ENCODE results near the gene KCNMB3.

KCNMB3 gene

GRCh38 chr3:179200790-179201189, 50.1 kb downstream of the KCNMB3 start:
- no peak for DNase-seq
- Histone ChIP-seq H3K9ac (ENCODE audit: low read depth, low read length) (no peak overlapping the region), H3K4me1 (ENCODE audit: insufficient read depth, low read length) (peaks cover 11% of the 10 kb centered on the region), H3K27me3 (ENCODE audit: insufficient read depth, low read length, poor library complexity) (no peaks in the 10 kb centered on the region), H3K4me2 (ENCODE audit: insufficient read depth, low read length) (no peak overlapping the region), H3K4me3 (ENCODE audit: low read depth in 1 of 2, low read length in 2 of 2) (no peak overlapping the region), H3K79me2 (ENCODE audit: insufficient read depth, low read length) (peaks cover 31% of the 10 kb centered on the region), H3K9me3 (ENCODE audit: insufficient read depth, low read length, severe bottlenecking) (no peaks in the 10 kb centered on the region), H4K20me1 (ENCODE audit: insufficient read depth, low read length) (peaks cover 22% of the 10 kb centered on the region), H2AFZ (ENCODE audit: low read depth, low read length) (no peak overlapping the region), H3K27ac (ENCODE audit: low read length) (no peak overlapping the region), H3K36me3 (ENCODE audit: insufficient read depth, low read length) (peaks cover 49% of the 10 kb centered on the region)
- TF ChIP-seq EZH2 (IDR thresholded peaks at IDR 0.05; ENCODE audit: borderline replicate concordance, low read depth, low read length, severe bottlenecking): no peak
- TF ChIP-seq, protein P1, sequence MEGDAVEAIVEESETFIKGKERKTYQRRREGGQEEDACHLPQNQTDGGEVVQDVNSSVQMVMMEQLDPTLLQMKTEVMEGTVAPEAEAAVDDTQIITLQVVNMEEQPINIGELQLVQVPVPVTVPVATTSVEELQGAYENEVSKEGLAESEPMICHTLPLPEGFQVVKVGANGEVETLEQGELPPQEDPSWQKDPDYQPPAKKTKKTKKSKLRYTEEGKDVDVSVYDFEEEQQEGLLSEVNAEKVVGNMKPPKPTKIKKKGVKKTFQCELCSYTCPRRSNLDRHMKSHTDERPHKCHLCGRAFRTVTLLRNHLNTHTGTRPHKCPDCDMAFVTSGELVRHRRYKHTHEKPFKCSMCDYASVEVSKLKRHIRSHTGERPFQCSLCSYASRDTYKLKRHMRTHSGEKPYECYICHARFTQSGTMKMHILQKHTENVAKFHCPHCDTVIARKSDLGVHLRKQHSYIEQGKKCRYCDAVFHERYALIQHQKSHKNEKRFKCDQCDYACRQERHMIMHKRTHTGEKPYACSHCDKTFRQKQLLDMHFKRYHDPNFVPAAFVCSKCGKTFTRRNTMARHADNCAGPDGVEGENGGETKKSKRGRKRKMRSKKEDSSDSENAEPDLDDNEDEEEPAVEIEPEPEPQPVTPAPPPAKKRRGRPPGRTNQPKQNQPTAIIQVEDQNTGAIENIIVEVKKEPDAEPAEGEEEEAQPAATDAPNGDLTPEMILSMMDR (IDR thresholded peaks at IDR 0.05; ENCODE audit: borderline replicate concordance, extremely low read depth, low read length, poor library complexity, severe bottlenecking): no peak
- ATAC-seq (ENCODE audit: insufficient read depth, low read depth): no peak

DNA sequence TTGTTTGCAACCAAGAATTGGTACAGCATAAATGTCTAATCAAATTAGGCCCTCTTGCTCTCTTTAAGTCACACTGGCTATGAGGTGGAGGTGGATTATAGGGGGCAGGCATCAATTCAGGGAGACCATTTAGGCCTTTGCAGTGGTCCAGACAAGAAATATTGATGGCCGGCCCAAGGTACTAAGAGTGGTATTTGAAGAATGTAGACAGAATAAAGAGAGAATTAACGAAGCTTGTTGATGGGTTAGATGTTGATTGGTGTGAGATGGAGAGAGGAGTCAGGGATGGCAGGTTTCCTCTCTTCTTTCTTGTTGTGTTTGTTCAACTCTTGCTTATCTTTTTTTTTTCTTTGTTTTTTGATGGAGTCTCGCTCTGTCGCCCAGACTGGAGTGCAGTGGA, 54.2 kb downstream of the KCNMB3 start:
- no peak overlapping the region for H3K27ac ChIP-seq (ENCODE audit: low read length)
- TF ChIP-seq EZH2 (IDR thresholded peaks at IDR 0.05; ENCODE audit: borderline replicate concordance, low read depth, low read length, severe bottlenecking): no peak
- TF ChIP-seq, protein P1 (IDR thresholded peaks at IDR 0.05; ENCODE audit: borderline replicate concordance, extremely low read depth, low read length, poor library complexity, severe bottlenecking): no peak
- no peak overlapping the region for H3K4me2 ChIP-seq (ENCODE audit: insufficient read depth, low read length)
- H3K79me2 ChIP-seq (ENCODE audit: insufficient read depth, low read length): peaks cover 70% of the 10 kb centered on the region
- peaks cover 40% of the 10 kb centered on the region for H3K4me1 ChIP-seq (ENCODE audit: insufficient read depth, low read length)
- no peak for DNase-seq
- peaks cover 49% of the 10 kb centered on the region for H4K20me1 ChIP-seq (ENCODE audit: insufficient read depth, low read length)
- no peak overlapping the region for H3K4me3 ChIP-seq (ENCODE audit: low read depth in 1 of 2, low read length in 2 of 2)
- no peak overlapping the region for H3K9ac ChIP-seq (ENCODE audit: low read depth, low read length)
- no peak for ATAC-seq (ENCODE audit: insufficient read depth, low read depth)
- H3K9me3 ChIP-seq (ENCODE audit: insufficient read depth, low read length, severe bottlenecking): no peaks in the 10 kb centered on the region
- no peak overlapping the region for H2AFZ ChIP-seq (ENCODE audit: low read depth, low read length)
- no peaks in the 10 kb centered on the region for H3K27me3 ChIP-seq (ENCODE audit: insufficient read depth, low read length, poor library complexity)
- H3K36me3 ChIP-seq (ENCODE audit: insufficient read depth, low read length): peaks cover 24% of the 10 kb centered on the region

DNA sequence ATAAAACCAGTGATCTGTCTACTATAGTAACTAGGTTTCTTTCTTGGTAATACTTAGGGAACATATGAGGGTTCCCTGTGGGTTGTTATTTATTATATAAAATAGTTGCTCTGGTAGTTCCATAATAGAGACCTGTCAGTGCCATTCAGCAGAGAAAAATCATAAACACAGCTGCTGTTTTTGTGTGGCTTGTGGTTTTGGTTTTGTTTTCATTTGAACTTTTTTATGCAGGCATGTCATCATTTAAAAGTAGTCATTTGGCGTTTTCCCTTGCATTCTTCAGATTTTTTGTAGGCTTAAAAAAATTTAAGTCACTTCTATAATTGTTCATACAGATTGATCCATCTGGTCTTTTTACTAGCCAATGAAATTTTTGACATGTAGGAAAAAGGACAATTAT, 54.8 kb downstream of the KCNMB3 start:
- Histone ChIP-seq H3K27me3 (ENCODE audit: insufficient read depth, low read length, poor library complexity) (no peaks in the 10 kb centered on the region), H3K79me2 (ENCODE audit: insufficient read depth, low read length) (peaks cover 73% of the 10 kb centered on the region), H3K36me3 (ENCODE audit: insufficient read depth, low read length) (peaks cover 19% of the 10 kb centered on the region), H3K4me1 (ENCODE audit: insufficient read depth, low read length) (peaks cover 40% of the 10 kb centered on the region), H3K9ac (ENCODE audit: low read depth, low read length) (no peak overlapping the region), H2AFZ (ENCODE audit: low read depth, low read length) (no peak overlapping the region), H4K20me1 (ENCODE audit: insufficient read depth, low read length) (peaks cover 49% of the 10 kb centered on the region), H3K9me3 (ENCODE audit: insufficient read depth, low read length, severe bottlenecking) (no peaks in the 10 kb centered on the region), H3K4me3 (ENCODE audit: low read depth in 1 of 2, low read length in 2 of 2) (no peak overlapping the region), H3K4me2 (ENCODE audit: insufficient read depth, low read length) (peak overlapping the region; percentile 41; the same call in 1 of the 2 replicates), H3K27ac (ENCODE audit: low read length) (peak overlapping the region; percentile 3; the same call in 1 of the 2 replicates)
- DNase-seq (peak; percentile 33), ATAC-seq (ENCODE audit: insufficient read depth, low read depth) (peak; percentile 95)
- TF ChIP-seq EZH2 (IDR thresholded peaks at IDR 0.05; ENCODE audit: borderline replicate concordance, low read depth, low read length, severe bottlenecking): no peak
- TF ChIP-seq, protein P1 (IDR thresholded peaks at IDR 0.05; ENCODE audit: borderline replicate concordance, extremely low read depth, low read length, poor library complexity, severe bottlenecking): no peak

DNA sequence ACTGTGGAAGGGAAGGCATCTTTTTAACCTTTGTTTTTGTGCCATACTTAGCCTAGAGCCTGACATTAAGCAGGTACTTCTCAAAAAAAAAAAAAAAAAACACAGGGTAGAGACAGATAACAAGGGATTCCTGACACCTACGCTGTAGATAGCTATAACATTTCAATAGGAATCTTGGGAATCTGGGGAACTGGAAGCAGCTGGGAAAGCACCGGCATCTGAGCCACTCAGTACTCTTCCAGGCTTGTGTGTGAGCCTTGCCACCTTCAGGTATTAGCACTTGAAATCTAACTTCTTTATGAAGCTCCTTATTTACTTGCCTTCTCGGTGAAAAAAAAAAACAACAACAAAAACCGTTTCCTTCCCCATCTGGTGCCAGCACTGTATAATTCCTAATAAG, 56.0 kb downstream of the KCNMB3 start:
- no peak for TF ChIP-seq EZH2 (IDR thresholded peaks at IDR 0.05; ENCODE audit: borderline replicate concordance, low read depth, low read length, severe bottlenecking)
- Histone ChIP-seq H3K4me2 (ENCODE audit: insufficient read depth, low read length) (0 out of 2 replicates have a peak overlapping the region, but pooled peaks have one; percentile 12), H4K20me1 (ENCODE audit: insufficient read depth, low read length) (peaks cover 57% of the 10 kb centered on the region), H3K4me3 (ENCODE audit: low read depth in 1 of 2, low read length in 2 of 2) (no peak overlapping the region), H3K4me1 (ENCODE audit: insufficient read depth, low read length) (peaks cover 40% of the 10 kb centered on the region), H3K79me2 (ENCODE audit: insufficient read depth, low read length) (peaks cover 81% of the 10 kb centered on the region), H3K9me3 (ENCODE audit: insufficient read depth, low read length, severe bottlenecking) (no peaks in the 10 kb centered on the region), H3K27ac (ENCODE audit: low read length) (no peak overlapping the region; the same call in 1 of the 2 replicates), H2AFZ (ENCODE audit: low read depth, low read length) (no peak overlapping the region), H3K27me3 (ENCODE audit: insufficient read depth, low read length, poor library complexity) (no peaks in the 10 kb centered on the region), H3K36me3 (ENCODE audit: insufficient read depth, low read length) (peaks cover 10% of the 10 kb centered on the region), H3K9ac (ENCODE audit: low read depth, low read length) (no peak overlapping the region)
- ATAC-seq (ENCODE audit: insufficient read depth, low read depth) (no peak), DNase-seq (no peak)

Data from DND-41 (cell line).